HFF-Myc (cell line): ENCODE measurements around the gene CAMK1D.

Source experiments
- DNase-seq: peaks from one replicate; pipeline ENCODE4 v3.0.0-alpha.2; 2011; ENCODE audit warnings: low read depth; ENCODE audit errors: extremely low read depth
- H3K4me3 ChIP-seq: replicated peaks from 2 replicates; pipeline ENCODE4 v1.5.1; 2011; ENCODE audit warnings: low read depth, mild to moderate bottlenecking, control low read depth, low read length
- CTCF ChIP-seq: IDR thresholded peaks from 2 replicates; pipeline ENCODE4 v1.5.1; 2012; ENCODE audit warnings: mild to moderate bottlenecking, low read depth, low read length, control low read depth; ENCODE audit errors: missing control alignments

The CAMK1D gene

GRCh38 chr10:12382956-12383531, 33.7 kb downstream of the CAMK1D start:
- TF ChIP-seq CTCF, result no peak
- no peak for DNase-seq
- H3K4me3 ChIP-seq, result no peak overlapping the region

- H3K4me3 ChIP-seq, result no peak overlapping the region
- no peak for DNase-seq
- TF ChIP-seq CTCF, result no peak
Observed at GRCh38 chr10:12384906-12385305, 35.6 kb downstream of the CAMK1D start.

GRCh38 chr10:12387561-12388210, 38.3 kb downstream of the CAMK1D start:
- no peak for TF ChIP-seq CTCF
- H3K4me3 ChIP-seq, result no peak overlapping the region
- DNase-seq, result no peak

- no peak for DNase-seq
- no peak for TF ChIP-seq CTCF
- no peak overlapping the region for H3K4me3 ChIP-seq
Observed at GRCh38 chr10:12388671-12389070, 39.3 kb downstream of the CAMK1D start.

GRCh38 chr10:12389154-12389734, 39.9 kb downstream of the CAMK1D start:
- no peak overlapping the region for H3K4me3 ChIP-seq
- no peak for DNase-seq
- no peak for TF ChIP-seq CTCF

GRCh38 chr10:12390733-12391132, 41.4 kb downstream of the CAMK1D start:
- no peak for TF ChIP-seq CTCF
- DNase-seq, result no peak
- no peak overlapping the region for H3K4me3 ChIP-seq
